Measurements from ENCODE around the gene STON2. TPM values are rescaled to one million over a fixed set of nuclear protein-coding genes. Genes with fewer than 3 reads are reported as not detected.
A peak's percentile ranks its signal among the peaks of the same experiment; 100 is the strongest.

The STON2 gene
- total RNA-seq, 8 experiments from 2014 or later, result 26.6 to 64.1 (median 42.2) TPM

- H3K4me3 ChIP-seq, result peak overlapping the region; percentile 47 to 71 (median 54)
- WGBS, 10 experiments, result 0 to 2% (median 0%) methylated on average over 4 to 19 of the region's 29 CpGs; no CpG with 5 or more reads in 2 of the 10 experiments
- H3K27ac ChIP-seq, result peak overlapping the region; percentile 89 to 96
- in situ Hi-C loops (cut with MboI; ENCODE audit: low pct_unique_long_range_greater_than_20kb in 2 of 9, low sequenced_read_pairs in 9 of 9, unreplicated experiment in 9 of 9), result no loop called here
- peak; percentile 61 to 70 (median 66) for ATAC-seq (replicated peaks in 6 of 8)
- peaks cover 12 to 14% of the 10 kb centered on the region in 2 donors for H3K4me1 ChIP-seq (replicated peaks in 1 of 2)
Observed at GRCh38 chr14:81219210-81219758, 180.8 kb downstream of the STON2 start.

GRCh38 chr14:81211844-81212243 is 188.3 kb downstream of the STON2 start:
- 17 to 100% (median 80%) methylated on average over 2 of the region's 2 CpGs; no CpG with 5 or more reads in 7 of the 10 experiments for WGBS, 10 experiments
- in situ Hi-C loops (cut with MboI; ENCODE audit: low pct_unique_long_range_greater_than_20kb in 2 of 9, low sequenced_read_pairs in 9 of 9, unreplicated experiment in 9 of 9), result no loop called here
- Histone ChIP-seq H3K27ac (no peak overlapping the region), H3K4me3 (no peak overlapping the region), H3K4me1 (replicated peaks in 1 of 2) (no peaks in the 10 kb centered on the region)
- peak in 4 of 8 experiments; percentile 52 to 76 (median 62) for ATAC-seq (replicated peaks in 6 of 8)

Other genes with a start within 250 kb of the STON2 start
- gene GTF2A1, start 179.4 kb downstream of the STON2 start, total RNA-seq, result 10 to 100 TPM; 18.3 to 40.9 (median 31.5) TPM
- 100 to 1,000 TPM in 1 of 8 experiments, 10 to 100 TPM in 7; 27.9 to 109 (median 46.3) TPM for gene SEL1L, start 133.5 kb upstream of the STON2 start, total RNA-seq

Data from motor neuron (in vitro differentiated cells).